ENCODE measurements around the gene LEPR. TPM values are rescaled to one million over a fixed set of nuclear protein-coding genes. Genes with fewer than 3 reads are reported as not detected.

LEPR gene
- total RNA-seq, 1 experiment from 2014 or later = 3.5 TPM

GRCh38 chr1:65419681-65420589, 533 bp upstream of the LEPR start:
- Mint-ChIP-seq H3K4me1 (ENCODE audit: low read depth, unreplicated experiment) (peaks cover 31% of the 10 kb centered on the region), H3K36me3 (ENCODE audit: insufficient read depth, unreplicated experiment) (peaks cover 6% of the 10 kb centered on the region), H3K27ac (ENCODE audit: unreplicated experiment) (no peak overlapping the region), H3K27me3 (ENCODE audit: unreplicated experiment) (no peaks in the 10 kb centered on the region), H3K9me3 (ENCODE audit: low read depth, unreplicated experiment) (no peaks in the 10 kb centered on the region), H3K4me3 (ENCODE audit: low read depth, unreplicated experiment) (no peak overlapping the region)
- no peak for TF ChIP-seq CTCF (IDR thresholded peaks at IDR 0.05; ENCODE audit: unreplicated experiment)
- DNase-seq = peak; percentile 99
- CTCF ChIA-PET = interaction anchor here (0.5 to 1.9 kb wide), 11 partner anchors 11 to 268 kb away, joined by 3 to 7 read pairs (median 4); partner anchors contain the start of gene DNAJC6
- intact Hi-C loops (cut with micrococcal nuclease; ENCODE audit: unreplicated experiment) = loop anchor here (5.0 to 10.0 kb wide), 3 partner anchors 108 to 355 kb away; no protein-coding TSS in a partner anchor
- BruUV-seq (replicated peaks) = no TSS peak

- Mint-ChIP-seq H3K4me1 (ENCODE audit: low read depth, unreplicated experiment) (peaks cover 46% of the 10 kb centered on the region), H3K4me3 (ENCODE audit: low read depth, unreplicated experiment) (no peak overlapping the region), H3K36me3 (ENCODE audit: insufficient read depth, unreplicated experiment) (peaks cover 20% of the 10 kb centered on the region), H3K9me3 (ENCODE audit: low read depth, unreplicated experiment) (peaks cover 2% of the 10 kb centered on the region), H3K27me3 (ENCODE audit: unreplicated experiment) (no peaks in the 10 kb centered on the region), H3K27ac (ENCODE audit: unreplicated experiment) (no peak overlapping the region)
- no peak for DNase-seq
- intact Hi-C loops (cut with micrococcal nuclease; ENCODE audit: unreplicated experiment) = loop anchor here (5.0 to 10.0 kb wide), 2 partner anchors 154 to 357 kb away; no protein-coding TSS in a partner anchor
- TF ChIP-seq CTCF (IDR thresholded peaks at IDR 0.05; ENCODE audit: unreplicated experiment) = no peak
- TSS peak; percentile 71 for BruUV-seq (replicated peaks)
- CTCF ChIA-PET = interaction anchor here (0.5 to 0.8 kb wide), 3 partner anchors 101 to 169 kb away, joined by 3 read pairs; partner anchors contain the start of gene DNAJC6
These were observed 1.0 kb downstream of the LEPR start for GRCh38 chr1:65421351-65422025.

GRCh38 chr1:65422241-65423203, 2.1 kb downstream of the LEPR start:
- TF ChIP-seq CTCF (IDR thresholded peaks at IDR 0.05; ENCODE audit: unreplicated experiment) = no peak
- H3K4me3 Mint-ChIP-seq (ENCODE audit: low read depth, unreplicated experiment) = no peak overlapping the region
- peaks cover 2% of the 10 kb centered on the region for H3K9me3 Mint-ChIP-seq (ENCODE audit: low read depth, unreplicated experiment)
- intact Hi-C loops (cut with micrococcal nuclease; ENCODE audit: unreplicated experiment) = loop anchor here (5.0 to 10.0 kb wide), 2 partner anchors 155 to 358 kb away; no protein-coding TSS in a partner anchor
- BruUV-seq (replicated peaks) = no TSS peak
- peak; percentile 16 for DNase-seq
- H3K36me3 Mint-ChIP-seq (ENCODE audit: insufficient read depth, unreplicated experiment) = peaks cover 28% of the 10 kb centered on the region
- H3K4me1 Mint-ChIP-seq (ENCODE audit: low read depth, unreplicated experiment) = peaks cover 42% of the 10 kb centered on the region
- CTCF ChIA-PET = interaction anchor here (0.8 kb wide), 1 partner anchor 170 kb away, joined by 3 read pairs; no protein-coding TSS in a partner anchor
- H3K27me3 Mint-ChIP-seq (ENCODE audit: unreplicated experiment) = no peaks in the 10 kb centered on the region
- H3K27ac Mint-ChIP-seq (ENCODE audit: unreplicated experiment) = no peak overlapping the region
